Adrenal gland (tissue), 12 donors: ENCODE results near the gene BFSP1. TPM values are rescaled to one million over a fixed set of nuclear protein-coding genes. Genes with fewer than 3 reads are reported as not detected.

Experiments used
- DNase-seq, 7 donors: peaks; one replicate each; pipeline ENCODE4 v3.0.0-alpha.2; 2019 to 2020
- H3K27ac ChIP-seq, 5 donors: fragments of 200-600 bp; sonication (generic) in 4 of 5; 1 replicate in 3 of 5; 2 replicates in 2 of 5; pipeline versions ENCODE4 v1.5.1 to v1.8.0; 2016 to 2020; ENCODE audit warnings: mild to moderate bottlenecking in 1 of 5
- H3K27me3 ChIP-seq: fragments of 200-600 bp; 2 replicates; pipeline ENCODE4 v1.8.0; 2021
- H3K36me3 ChIP-seq, 2 donors: fragments of 200-600 bp; replicated peaks in 1 of 2; 1 replicate in 1 of 2; 2 replicates in 1 of 2; pipeline versions ENCODE4 v1.5.1 to v1.8.0; 2018 to 2022
- H3K4me1 ChIP-seq, 2 donors: fragments of 200-600 bp; replicated peaks in 1 of 2; 1 replicate in 1 of 2; 2 replicates in 1 of 2; pipeline versions ENCODE4 v1.5.1 to v1.8.0; 2018 to 2021
- H3K4me3 ChIP-seq, 4 donors: fragments of 200-600 bp; sonication (generic) in 3 of 4; one replicate each; pipeline ENCODE4 v1.5.1; 2016 to 2018
- H3K9me3 ChIP-seq, 3 donors: fragments of 200-600 bp; sonication (generic) in 1 of 3; replicated peaks in 1 of 3; 1 replicate in 2 of 3; 2 replicates in 1 of 3; pipeline versions ENCODE4 v1.5.1 to v1.8.0; 2016 to 2021
- POLR2A ChIP-seq, 2 donors: fragments of 450-650 bp; IDR thresholded peaks; one replicate each; pipeline ENCODE4 v1.6.1; 2017; ENCODE audit warnings: antibody characterized with exemption in 2 of 2, mild to moderate bottlenecking in 2 of 2, moderate library complexity in 1 of 2
- WGBS, 4 donors: extraction: QIAGEN DNeasy Blood & Tissue Kit in 2 of 4; methylation state at CpG; one replicate each; pipeline versions ENCODE4 v1.1.5 to v1.1.7; 2013 to 2017; 5-methylcytosine and 5-hydroxymethylcytosine counted together
- intact Hi-C, 2 donors: fragments of 100-400 bp; cut with DNase I; formaldehyde crosslinking; loops; one replicate each; pipeline versions ENCODE4 v1.14.1 to v1.15.0; 2022 to 2023
- polyA plus RNA-seq, 3 donors: library from polyadenylated mRNA; stranded (reverse); fragments of 200-250 nt in 2 of 3; fragments of 350-450 nt in 1 of 3; fragmentation: Illumina TruSeq in 1 of 3; extraction: RNeasy Lipid Tissue Mini Kit (QIAGEN cat#74804) in 1 of 3; gene quantifications; one replicate each; pipeline ENCODE4 v1.2.3, GENCODE V29; 2013 to 2014
- total RNA-seq, 9 donors: library from RNA; depleted of rRNA in 4 of 9; stranded (reverse); fragments of >200 nt in 4 of 9; fragments of 120-200 nt in 1 of 9; fragmentation: NEBNext Ultra II Directional in 1 of 9; extraction: Animal tissue kit (Norgen Biotek cat#: 25700) in 1 of 9; gene quantifications; one replicate each; pipeline versions ENCODE4 v1.1.0 to v1.2.4, GENCODE V29; 2013 to 2023
- TF ChIP-seq, protein P1 (sequence below), 6 experiments: fragments of 450-650 bp in 4 of 6; fragments of 200-600 bp in 2 of 6; sonication (generic) in 1 of 6; IDR thresholded peaks; 1 replicate in 5 of 6; 2 replicates in 1 of 6; pipeline versions ENCODE4 v1.5.1 to v1.8.0; 2016 to 2021; ENCODE audit warnings: antibody characterized with exemption in 6 of 6, mild to moderate bottlenecking in 2 of 6, moderate library complexity in 1 of 6
- donor health status: healthy with polysubstance abuse.
- donor health status: Bipolar disorder and iron deficiency.
- donor health status: DM: yes; HTN: yes; CAD: no.
- donor health status: DM: no; HTN: no; CAD: no.
- donor health status: DM: no; HTN: no; CAD: no.
- donor health status: DM: yes; HTN: yes; CAD: no.

The BFSP1 gene
- total and polyA plus RNA-seq, 12 donors = 0.39 to 18.5 (median 2.2) TPM

DNA sequence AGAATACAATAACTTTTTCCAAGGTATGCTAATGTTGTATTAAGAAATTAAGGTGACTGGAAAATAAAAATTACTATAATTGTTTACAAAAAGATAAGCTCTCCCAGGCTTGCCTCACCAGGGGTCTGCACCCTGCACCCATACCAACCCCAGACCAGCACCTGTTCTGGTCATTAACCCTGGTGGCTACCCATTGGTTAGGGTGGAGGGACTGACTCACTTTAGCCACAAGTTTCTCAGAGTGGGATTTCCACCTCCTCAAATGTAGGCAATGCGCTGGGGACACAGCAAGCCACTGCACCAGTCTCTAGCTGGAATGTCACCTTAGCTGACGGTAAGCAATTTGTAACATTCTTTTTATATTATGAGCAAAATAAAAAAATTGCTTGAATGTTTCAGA, 83.1 kb downstream of the BFSP1 start:
- DNase-seq = no peak
- Histone ChIP-seq H3K4me3 (no peak overlapping the region), H3K27ac (no peak overlapping the region), H3K36me3 (no peaks in the 10 kb centered on the region), H3K4me1 (no peaks in the 10 kb centered on the region), H3K9me3 (no peaks in the 10 kb centered on the region), H3K27me3 (no peaks in the 10 kb centered on the region)
- intact Hi-C loops = no loop called here
- no peak for TF ChIP-seq POLR2A (IDR thresholded peaks at IDR 0.05)
- TF ChIP-seq, protein P1, sequence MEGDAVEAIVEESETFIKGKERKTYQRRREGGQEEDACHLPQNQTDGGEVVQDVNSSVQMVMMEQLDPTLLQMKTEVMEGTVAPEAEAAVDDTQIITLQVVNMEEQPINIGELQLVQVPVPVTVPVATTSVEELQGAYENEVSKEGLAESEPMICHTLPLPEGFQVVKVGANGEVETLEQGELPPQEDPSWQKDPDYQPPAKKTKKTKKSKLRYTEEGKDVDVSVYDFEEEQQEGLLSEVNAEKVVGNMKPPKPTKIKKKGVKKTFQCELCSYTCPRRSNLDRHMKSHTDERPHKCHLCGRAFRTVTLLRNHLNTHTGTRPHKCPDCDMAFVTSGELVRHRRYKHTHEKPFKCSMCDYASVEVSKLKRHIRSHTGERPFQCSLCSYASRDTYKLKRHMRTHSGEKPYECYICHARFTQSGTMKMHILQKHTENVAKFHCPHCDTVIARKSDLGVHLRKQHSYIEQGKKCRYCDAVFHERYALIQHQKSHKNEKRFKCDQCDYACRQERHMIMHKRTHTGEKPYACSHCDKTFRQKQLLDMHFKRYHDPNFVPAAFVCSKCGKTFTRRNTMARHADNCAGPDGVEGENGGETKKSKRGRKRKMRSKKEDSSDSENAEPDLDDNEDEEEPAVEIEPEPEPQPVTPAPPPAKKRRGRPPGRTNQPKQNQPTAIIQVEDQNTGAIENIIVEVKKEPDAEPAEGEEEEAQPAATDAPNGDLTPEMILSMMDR (IDR thresholded peaks at IDR 0.05) = no peak
- 87 to 100% (median 94%) methylated on average over 2 of the region's 2 CpGs for WGBS, 4 donors

DNA sequence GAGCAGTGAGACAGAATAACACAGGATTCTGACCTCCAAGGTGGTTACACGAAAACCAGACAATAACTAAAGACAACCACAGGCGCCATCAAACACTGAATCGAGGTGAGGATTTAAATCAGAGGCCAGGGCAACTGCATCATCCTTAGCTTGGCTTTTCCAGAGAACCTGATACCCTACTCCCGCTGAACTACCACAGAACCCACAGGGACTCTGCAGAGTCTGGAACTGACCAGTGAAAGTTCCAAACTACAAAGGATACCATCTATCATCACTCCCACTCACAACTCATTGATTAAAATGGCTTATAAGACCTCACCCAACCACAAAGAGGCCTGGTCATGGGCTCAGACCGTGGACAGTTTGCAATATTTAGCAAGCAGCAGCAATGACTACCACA, 85.0 kb downstream of the BFSP1 start:
- no peaks in the 10 kb centered on the region for H3K27me3 ChIP-seq
- no peaks in the 10 kb centered on the region for H3K9me3 ChIP-seq
- no peaks in the 10 kb centered on the region for H3K36me3 ChIP-seq
- DNase-seq = no peak
- H3K4me1 ChIP-seq = no peaks in the 10 kb centered on the region
- 74 to 78% (median 75%) methylated on average over 5 of the region's 5 CpGs for WGBS, 4 donors
- no peak overlapping the region for H3K4me3 ChIP-seq
- intact Hi-C loops = no loop called here
- H3K27ac ChIP-seq = no peak overlapping the region
- no peak for TF ChIP-seq POLR2A (IDR thresholded peaks at IDR 0.05)
- TF ChIP-seq, protein P1 (IDR thresholded peaks at IDR 0.05) = no peak

GRCh38 chr20:17445543-17445942, 85.6 kb downstream of the BFSP1 start:
- no peak for TF ChIP-seq POLR2A (IDR thresholded peaks at IDR 0.05)
- TF ChIP-seq, protein P1 (IDR thresholded peaks at IDR 0.05) = no peak
- Histone ChIP-seq H3K4me3 (no peak overlapping the region), H3K4me1 (no peaks in the 10 kb centered on the region), H3K36me3 (no peaks in the 10 kb centered on the region), H3K27ac (no peak overlapping the region), H3K9me3 (no peaks in the 10 kb centered on the region), H3K27me3 (no peaks in the 10 kb centered on the region)
- WGBS, 4 donors = 14 to 48% (median 35%) methylated on average over 13 of the region's 13 CpGs
- intact Hi-C loops = no loop called here
- peak; percentile 56 to 81 (median 74) for DNase-seq

- WGBS, 4 donors = 53 to 76% (median 73%) methylated on average over 2 of the region's 2 CpGs
- no peaks in the 10 kb centered on the region for H3K9me3 ChIP-seq
- no peaks in the 10 kb centered on the region for H3K36me3 ChIP-seq
- no peak overlapping the region for H3K27ac ChIP-seq
- H3K4me1 ChIP-seq = no peaks in the 10 kb centered on the region
- H3K4me3 ChIP-seq = no peak overlapping the region
- DNase-seq = no peak
- H3K27me3 ChIP-seq = no peaks in the 10 kb centered on the region
- intact Hi-C loops = no loop called here
- TF ChIP-seq, protein P1 (IDR thresholded peaks at IDR 0.05) = no peak
- TF ChIP-seq POLR2A (IDR thresholded peaks at IDR 0.05) = no peak
Measured at GRCh38 chr20:17444091-17444490, 87.1 kb downstream of the BFSP1 start.

Other genes with a start within 250 kb of the BFSP1 start
- gene DSTN, start 38.7 kb upstream of the BFSP1 start, total RNA-seq = 100 to 1,000 TPM; 205 to 385 (median 273) TPM
- 100 to 1,000 TPM; 184 to 552 (median 192) TPM for gene DSTN, start 38.7 kb upstream of the BFSP1 start, polyA plus RNA-seq
- 100 to 1,000 TPM in 6 of 9 donors, 10 to 100 TPM in 3; 73.9 to 261 (median 120) TPM for gene RRBP1, start 150.9 kb upstream of the BFSP1 start, total RNA-seq
- 100 to 1,000 TPM; 107 to 168 (median 125) TPM for gene RRBP1, start 150.9 kb upstream of the BFSP1 start, polyA plus RNA-seq
- not detected for gene BANF2, start 168.6 kb upstream of the BFSP1 start, total RNA-seq
- gene BANF2, start 168.6 kb upstream of the BFSP1 start, polyA plus RNA-seq = not detected